H1 (cell line): ENCODE results near the gene PNISR. TPM values are rescaled to one million over a fixed set of nuclear protein-coding genes. Genes with fewer than 3 reads are reported as not detected.

ENCODE experiments used
- BACH1 ChIP-seq: IDR thresholded peaks from 2 replicates; pipeline ENCODE4 v1.6.1; 2012; ENCODE audit warnings: low read length, improper control_type of control experiment
- BRCA1 ChIP-seq: IDR thresholded peaks from 2 replicates; pipeline ENCODE4 v1.6.1; 2012; ENCODE audit warnings: low read depth, low read length, improper control_type of control experiment
- CHD7 ChIP-seq: fragments of 300-600 bp; sonication (generic); IDR thresholded peaks from 2 replicates; pipeline ENCODE4 v1.7.1; 2012; ENCODE audit warnings: low read length, moderate library complexity, mild to moderate bottlenecking, inconsistent platforms; ENCODE audit not compliant: insufficient replicate concordance
- CREB1 ChIP-seq: IDR thresholded peaks from 2 replicates; pipeline ENCODE4 v1.6.1; 2012; ENCODE audit warnings: inconsistent platforms
- HDAC2 ChIP-seq, 2 experiments: fragments of 300-600 bp in 1 of 2; sonication (generic) in 1 of 2; IDR thresholded peaks; 2 replicates each; pipeline ENCODE4 v1.6.1; 2011 to 2012; ENCODE audit warnings: low read depth in 2 of 2, low read length in 2 of 2, mild to moderate bottlenecking in 2 of 2, moderate library complexity in 2 of 2, borderline replicate concordance in 1 of 2, inconsistent platforms in 1 of 2
- KDM1A ChIP-seq: fragments of 200-600, 300-600 bp; sonication (generic); IDR thresholded peaks from 2 replicates; pipeline ENCODE4 v1.7.1; 2016; ENCODE audit warnings: mild to moderate bottlenecking, low read length, borderline replicate concordance
- KDM5A ChIP-seq: fragments of 200-600 bp; IDR thresholded peaks from 2 replicates; pipeline ENCODE4 v1.7.1; 2012; ENCODE audit warnings: mild to moderate bottlenecking, low read length, inconsistent platforms, mixed read lengths
- POLR2A ChIP-seq, 2 experiments: IDR thresholded peaks; 1 replicate in 1 of 2; 2 replicates in 1 of 2; pipeline ENCODE4 v1.6.1; 2011; ENCODE audit warnings: low read depth in 2 of 2, low read length in 2 of 2, mild to moderate bottlenecking in 2 of 2; ENCODE audit errors: control extremely low read depth in 1 of 2
- RAD21 ChIP-seq, 2 experiments: IDR thresholded peaks in 1 of 2; conservative IDR thresholded peaks in 1 of 2; 2 replicates each; pipeline ENCODE4 v1.6.1; 2011; ENCODE audit warnings: low read depth in 2 of 2, low read length in 2 of 2, improper control_type of control experiment in 1 of 2, inconsistent platforms in 1 of 2, mild to moderate bottlenecking in 1 of 2, moderate library complexity in 1 of 2
- TBP ChIP-seq: IDR thresholded peaks from 2 replicates; pipeline ENCODE4 v1.6.1; 2011; ENCODE audit warnings: low read depth, low read length, improper control_type of control experiment
- polyA plus RNA-seq, 7 experiments: library from polyadenylated mRNA; depleted of rRNA in 3 of 7; stranded (reverse) in 5 of 7; unstranded in 2 of 7; fragments of >200 nt in 5 of 7; fragments of 200-250 nt in 2 of 7; gene quantifications; 1 replicate in 5 of 7; 2 replicates in 1 of 7; 4 replicates in 1 of 7; pipeline versions ENCODE4 v1.2.1 to v1.2.3, GENCODE V29; 2011 to 2013; ENCODE audit warnings: missing spikeins in 2 of 7, mixed read lengths in 2 of 7
- total RNA-seq: library from RNA; stranded (reverse); fragmentation: NEBNext Ultra II Directional; extraction: Animal tissue kit (Norgen Biotek cat#: 25700); gene quantifications from 2 replicates; pipeline ENCODE4 v1.2.1, GENCODE V29; 2021

PNISR gene
- total and polyA plus RNA-seq, 2 of the 8 experiments (the other 6 are each of a cell fraction or from before 2014, with no cell fraction given): 41.1 to 134 TPM

GRCh38 chr6:99407076-99407475 lies 18.0 kb downstream of the PNISR start (continued):
- TF ChIP-seq CHD7 (no peak), BACH1 (no peak), POLR2A (IDR thresholded peaks at IDR 0.05; ENCODE audit: control extremely low read depth in 1 of 2, low read depth in 2 of 2, low read length in 2 of 2) (no peak), KDM5A (no peak), RAD21 (IDR thresholded peaks at IDR 0.05 in 1 of 2, conservative IDR thresholded peaks at IDR 0.05 in 1 of 2; ENCODE audit: low read depth in 2 of 2, low read length in 2 of 2) (no peak), HDAC2 (IDR thresholded peaks at IDR 0.05; ENCODE audit: borderline replicate concordance in 1 of 2, low read depth in 2 of 2, low read length in 2 of 2) (no peak), CREB1 (no peak), TBP (no peak), KDM1A (no peak), BRCA1 (no peak)
